CD14-positive monocyte (primary cell): ENCODE results near the gene ELMOD1. TPM values are rescaled to one million over a fixed set of nuclear protein-coding genes. Genes with fewer than 3 reads are reported as not detected.

Experiments
- DNase-seq, 3 donors: peaks; one replicate each; pipeline ENCODE4 v3.0.0-alpha.2; 2011 to 2022
- H2AFZ ChIP-seq: 2 replicates; pipeline ENCODE4 v1.6.0; 2012; ENCODE audit warnings: mild to moderate bottlenecking, low read depth, low read length, inconsistent platforms; ENCODE audit not compliant: insufficient read depth, poor library complexity, severe bottlenecking
- H3K27ac ChIP-seq, 2 donors: 1 replicate in 1 of 2; 2 replicates in 1 of 2; pipeline ENCODE4 v1.5.1; 2012 to 2013; ENCODE audit warnings: low read length in 2 of 2, control low read depth in 1 of 2, inconsistent platforms in 1 of 2, low read depth in 1 of 2, mild to moderate bottlenecking in 1 of 2
- H3K27me3 ChIP-seq, 2 donors: one replicate each; pipeline versions ENCODE4 v1.6.0 to v1.6.1; 2011 to 2013; ENCODE audit warnings: low read length in 2 of 2; ENCODE audit not compliant: control insufficient read depth in 2 of 2, insufficient read depth in 2 of 2
- H3K36me3 ChIP-seq, 2 donors: replicated peaks in 1 of 2; 1 replicate in 1 of 2; 2 replicates in 1 of 2; pipeline versions ENCODE4 v1.5.1 to v1.6.1; 2012 to 2013; ENCODE audit warnings: low read length in 2 of 2, control low read depth in 1 of 2, inconsistent platforms in 1 of 2, mild to moderate bottlenecking in 1 of 2; ENCODE audit not compliant: insufficient read depth in 2 of 2, control insufficient read depth in 1 of 2
- H3K4me1 ChIP-seq, 2 donors: 1 replicate in 1 of 2; 2 replicates in 1 of 2; pipeline versions ENCODE4 v1.5.1 to v1.6.1; 2012 to 2013; ENCODE audit warnings: low read length in 2 of 2, control low read depth in 1 of 2, inconsistent platforms in 1 of 2, mild to moderate bottlenecking in 1 of 2, moderate library complexity in 1 of 2; ENCODE audit not compliant: insufficient read depth in 2 of 2, control insufficient read depth in 1 of 2
- H3K4me2 ChIP-seq: replicated peaks from 2 replicates; pipeline ENCODE3; 2012; ENCODE audit warnings: low read length, moderate library complexity, mild to moderate bottlenecking; ENCODE audit not compliant: poor library complexity, severe bottlenecking; ENCODE audit errors: extremely low read depth
- H3K4me3 ChIP-seq, 3 experiments: fragments of 200-600 bp in 1 of 3; sonication (generic) in 1 of 3; replicated peaks in 1 of 3; 1 replicate in 2 of 3; 2 replicates in 1 of 3; pipeline ENCODE4 v1.5.1; 2011 to 2013; ENCODE audit warnings: low read length in 3 of 3, mild to moderate bottlenecking in 3 of 3, control low read depth in 2 of 3, low read depth in 2 of 3, inconsistent platforms in 1 of 3, moderate library complexity in 1 of 3
- H3K79me2 ChIP-seq: 2 replicates; pipeline ENCODE4 v1.6.0; 2012; ENCODE audit warnings: mild to moderate bottlenecking, control low read depth, inconsistent platforms, low read length, moderate library complexity; ENCODE audit not compliant: insufficient read depth
- H3K9ac ChIP-seq: 2 replicates; pipeline ENCODE4 v1.6.0; 2017; ENCODE audit warnings: low read length, mild to moderate bottlenecking; ENCODE audit not compliant: insufficient read depth, poor library complexity, severe bottlenecking
- H3K9me3 ChIP-seq, 2 donors: replicated peaks in 1 of 2; 1 replicate in 1 of 2; 2 replicates in 1 of 2; pipeline versions ENCODE4 v1.5.1 to v1.6.1; 2012 to 2013; ENCODE audit warnings: low read length in 2 of 2, control low read depth in 1 of 2; ENCODE audit not compliant: control insufficient read depth in 1 of 2, insufficient read depth in 1 of 2
- H4K20me1 ChIP-seq: 2 replicates; pipeline ENCODE4 v1.6.0; 2012; ENCODE audit warnings: mild to moderate bottlenecking, low read length, control low read depth, moderate library complexity; ENCODE audit not compliant: insufficient read depth
- H3K27ac Mint-ChIP-seq, 7 donors: one replicate each; pipeline ENCODE4 v1.8.0; 2020; ENCODE audit warnings: mild to moderate bottlenecking in 7 of 7, mixed read lengths in 7 of 7, moderate library complexity in 6 of 7, inconsistent platforms in 2 of 7
- H3K27me3 Mint-ChIP-seq, 3 donors: one replicate each; pipeline ENCODE4 v1.8.0; 2021 to 2022; ENCODE audit warnings: low read depth in 3 of 3, mild to moderate bottlenecking in 3 of 3, mixed read lengths in 3 of 3, moderate library complexity in 3 of 3, inconsistent platforms in 1 of 3
- H3K36me3 Mint-ChIP-seq, 2 donors: one replicate each; pipeline ENCODE4 v1.8.0; 2020; ENCODE audit warnings: mixed read lengths in 2 of 2, inconsistent platforms in 1 of 2, mild to moderate bottlenecking in 1 of 2
- H3K4me1 Mint-ChIP-seq: one replicate; pipeline ENCODE4 v1.8.0; 2020; ENCODE audit warnings: mild to moderate bottlenecking, mixed read lengths
- H3K4me3 Mint-ChIP-seq, 2 donors: one replicate each; pipeline ENCODE4 v1.8.0; 2020; ENCODE audit warnings: mild to moderate bottlenecking in 2 of 2, mixed read lengths in 2 of 2, moderate library complexity in 1 of 2
- H3K9me3 Mint-ChIP-seq, 7 donors: one replicate each; pipeline ENCODE4 v1.8.0; 2020 to 2022; ENCODE audit warnings: mixed read lengths in 7 of 7, mild to moderate bottlenecking in 6 of 7, moderate library complexity in 6 of 7, inconsistent platforms in 2 of 7
- CTCF ChIP-seq: fragments of 200-600 bp; IDR thresholded peaks from one replicate; pipeline ENCODE4 v1.8.0; 2022; ENCODE audit warnings: antibody characterized with exemption, mild to moderate bottlenecking
- WGBS: methylation state at CpG from one replicate; pipeline ENCODE4 v1.1.5; 2013; ENCODE audit warnings: missing lambda C conversion rate; ENCODE audit not compliant: insufficient coverage; 5-methylcytosine and 5-hydroxymethylcytosine counted together
- intact Hi-C, 2 donors: fragments of 100-400 bp; cut with micrococcal nuclease; formaldehyde crosslinking; loops; one replicate each; pipeline versions ENCODE4 v1.15.0 to v1.15.1; 2023
- polyA plus RNA-seq, 3 donors: library from polyadenylated mRNA; depleted of rRNA in 1 of 3; unstranded in 2 of 3; stranded (reverse) in 1 of 3; fragments of 300-500 nt in 2 of 3; fragments of >200 nt in 1 of 3; fragmentation: Illumina TruSeq in 2 of 3; gene quantifications; 1 replicate in 2 of 3; 2 replicates in 1 of 3; pipeline ENCODE4 v1.2.3, GENCODE V29; 2012 to 2021

The ELMOD1 gene
- polyA plus RNA-seq, 3 donors = not detected

- no peak for DNase-seq
- Mint-ChIP-seq H3K27ac (no peak overlapping the region), H3K27me3 (peaks cover 9 to 42% (median 18%) of the 10 kb centered on the region in 3 donors), H3K36me3 (no peaks in the 10 kb centered on the region), H3K4me3 (no peak overlapping the region), H3K9me3 (no peaks in the 10 kb centered on the region), H3K4me1 (no peaks in the 10 kb centered on the region)
- Histone ChIP-seq H3K4me2 (no peak overlapping the region), H3K36me3 (no peaks in the 10 kb centered on the region), H3K4me3 (no peak overlapping the region), H3K79me2 (no peaks in the 10 kb centered on the region), H4K20me1 (no peaks in the 10 kb centered on the region), H3K9me3 (no peaks in the 10 kb centered on the region), H3K4me1 (no peaks in the 10 kb centered on the region), H3K27me3 (peaks cover 8 to 16% of the 10 kb centered on the region in 2 donors), H3K27ac (no peak overlapping the region), H3K9ac (no peak overlapping the region), H2AFZ (no peak overlapping the region)
- intact Hi-C loops = no loop called here
- WGBS = 60% methylated on average over 1 of the region's 3 CpGs
- TF ChIP-seq CTCF = no peak
These were observed 15.2 kb downstream of the ELMOD1 start for GRCh38 chr11:107606141-107606540.

GRCh38 chr11:107608809-107609208, 17.9 kb downstream of the ELMOD1 start:
- Mint-ChIP-seq H3K27me3 (peaks cover 12 to 34% (median 19%) of the 10 kb centered on the region in 3 donors), H3K4me1 (no peaks in the 10 kb centered on the region)
- intact Hi-C loops = no loop called here

More at GRCh38 chr11:107608809-107609208, 17.9 kb downstream of the ELMOD1 start:
- Histone ChIP-seq H3K27me3 (peaks cover 8 to 16% of the 10 kb centered on the region in 2 donors), H3K27ac (no peak overlapping the region), H3K9ac (no peak overlapping the region), H3K79me2 (no peaks in the 10 kb centered on the region), H3K36me3 (no peaks in the 10 kb centered on the region), H4K20me1 (no peaks in the 10 kb centered on the region), H3K4me2 (no peak overlapping the region), H3K4me1 (no peaks in the 10 kb centered on the region), H3K4me3 (no peak overlapping the region), H3K9me3 (no peaks in the 10 kb centered on the region), H2AFZ (no peak overlapping the region)
- Mint-ChIP-seq H3K36me3 (no peaks in the 10 kb centered on the region), H3K4me3 (no peak overlapping the region), H3K27ac (no peak overlapping the region), H3K9me3 (peaks cover 0 to 2% (median 0%) of the 10 kb centered on the region in 7 donors)
- WGBS = 60% methylated on average over 1 of the region's 2 CpGs
- DNase-seq = no peak
- no peak for TF ChIP-seq CTCF
